H1 (cell line): ENCODE results near the gene C1orf115.
A peak's percentile ranks its signal among the peaks of the same experiment; 100 is the strongest.

Experiments
- CTCF ChIP-seq, 3 experiments: IDR thresholded peaks; 1 replicate in 2 of 3; 2 replicates in 1 of 3; pipeline versions ENCODE4 v1.5.1 to v1.6.1; 2011; ENCODE audit warnings: low read length in 3 of 3, mild to moderate bottlenecking in 3 of 3, inconsistent platforms in 2 of 3, low read depth in 1 of 3, moderate library complexity in 1 of 3; ENCODE audit not compliant: insufficient read depth in 1 of 3; ENCODE audit errors: control extremely low read depth in 1 of 3
- EGR1 ChIP-seq: IDR thresholded peaks from 2 replicates; pipeline ENCODE4 v1.6.1; 2011; ENCODE audit warnings: low read depth, low read length, borderline replicate concordance
- EP300 ChIP-seq, 2 experiments: IDR thresholded peaks; 1 replicate in 1 of 2; 2 replicates in 1 of 2; pipeline ENCODE4 v1.6.1; 2011 to 2012; ENCODE audit warnings: low read depth in 2 of 2, low read length in 2 of 2, mild to moderate bottlenecking in 2 of 2, borderline replicate concordance in 1 of 2, inconsistent platforms in 1 of 2, moderate library complexity in 1 of 2
- FOSL1 ChIP-seq: IDR thresholded peaks from 2 replicates; pipeline ENCODE4 v1.6.1; 2011; ENCODE audit warnings: mild to moderate bottlenecking, low read depth, low read length, moderate library complexity; ENCODE audit not compliant: insufficient read depth
- PHF8 ChIP-seq: fragments of 200-600 bp; sonication (generic); conservative IDR thresholded peaks from 2 replicates; pipeline ENCODE4 v1.7.1; 2012; ENCODE audit warnings: low read depth, mild to moderate bottlenecking, inconsistent platforms, low read length, moderate library complexity
- POLR2A ChIP-seq, 2 experiments: IDR thresholded peaks; 1 replicate in 1 of 2; 2 replicates in 1 of 2; pipeline ENCODE4 v1.6.1; 2011; ENCODE audit warnings: low read depth in 2 of 2, low read length in 2 of 2, mild to moderate bottlenecking in 2 of 2; ENCODE audit errors: control extremely low read depth in 1 of 2
- POLR2AphosphoS5 ChIP-seq: IDR thresholded peaks from 2 replicates; pipeline ENCODE4 v1.6.1; 2011; ENCODE audit warnings: low read depth, low read length
- SP2 ChIP-seq: IDR thresholded peaks from 2 replicates; pipeline ENCODE4 v1.6.1; 2012; ENCODE audit warnings: mild to moderate bottlenecking, low read length, inconsistent platforms
- TAF1 ChIP-seq: IDR thresholded peaks from 2 replicates; pipeline ENCODE4 v1.6.1; 2011; ENCODE audit warnings: mild to moderate bottlenecking, low read depth, low read length

GRCh38 chr1:220690140-220691052 is at the start of gene C1orf115:
- TF ChIP-seq PHF8: peak; percentile 68; the same call in 1 of the 2 replicates
- TF ChIP-seq CTCF (IDR thresholded peaks at IDR 0.05; ENCODE audit: control extremely low read depth in 1 of 3, insufficient read depth in 1 of 3, low read depth in 1 of 3, low read length in 3 of 3): peak; percentile 88 to 95 (median 91)
- TF ChIP-seq EP300 (IDR thresholded peaks at IDR 0.05; ENCODE audit: borderline replicate concordance in 1 of 2, low read depth in 2 of 2, low read length in 2 of 2): no peak
- peak; percentile 47; the same call in 1 of the 2 replicates for TF ChIP-seq POLR2AphosphoS5
- no peak for TF ChIP-seq SP2
- TF ChIP-seq FOSL1: no peak
- peak in 1 of 2 experiments; percentile 58; a peak in 2 of 3 replicates for TF ChIP-seq POLR2A (IDR thresholded peaks at IDR 0.05; ENCODE audit: control extremely low read depth in 1 of 2, low read depth in 2 of 2, low read length in 2 of 2)
- peak; percentile 56; the same call in 1 of the 2 replicates for TF ChIP-seq EGR1
- peak; percentile 70 for TF ChIP-seq TAF1
